G401.6 (cell line): ENCODE data around the gene LRP6.
"Not testable (repeated sequence)": the region's sequence is repeated elsewhere in the genome, so short reads cannot be mapped to it uniquely, and the experiment has no call there.

Source experiments
- FAIRE-seq: peaks from 2 replicates; lab custom pipeline; 2012; peaks lifted over from hg19 to GRCh38; lab: Jason Lieb, UNC

Gene LRP6

DNA sequence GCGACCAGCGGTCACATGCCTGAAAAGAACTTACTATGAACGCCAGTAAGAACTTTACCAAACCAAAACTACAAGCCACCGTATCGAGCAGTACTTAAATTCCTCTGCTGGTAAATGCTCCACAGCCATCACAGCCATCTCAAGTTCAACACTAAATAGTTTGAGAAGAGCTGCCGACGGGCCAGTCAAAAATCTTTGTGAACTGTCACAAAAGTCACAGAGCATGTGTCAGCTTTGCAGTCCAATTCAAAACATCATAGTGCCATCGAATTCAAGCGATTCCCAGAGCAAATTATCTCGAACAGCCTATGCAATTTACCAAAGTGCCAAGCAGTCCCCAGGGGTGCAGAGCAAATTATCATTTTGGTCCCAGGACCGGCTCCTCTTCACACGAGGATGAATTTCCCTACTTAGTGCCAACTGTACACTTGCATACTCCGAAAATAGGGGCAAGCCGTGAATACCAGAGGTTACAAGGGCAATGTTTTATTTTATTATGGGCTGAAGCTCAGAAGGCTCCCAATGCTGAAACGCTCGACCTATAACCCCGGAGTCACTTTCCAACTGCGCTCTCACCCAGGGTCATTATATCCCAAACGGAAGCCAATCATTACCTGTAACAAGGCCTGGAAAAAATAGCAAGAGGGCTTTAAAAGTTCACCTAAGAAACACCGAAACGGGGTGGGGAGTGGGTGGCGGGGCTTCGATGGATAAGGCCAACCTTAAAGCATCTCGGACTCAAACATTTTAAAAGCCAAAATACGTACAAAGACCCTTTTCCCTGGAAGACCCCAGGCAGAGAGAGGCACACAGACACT lies 1.1 kb downstream of the LRP6 start:
- FAIRE-seq: no peak

DNA sequence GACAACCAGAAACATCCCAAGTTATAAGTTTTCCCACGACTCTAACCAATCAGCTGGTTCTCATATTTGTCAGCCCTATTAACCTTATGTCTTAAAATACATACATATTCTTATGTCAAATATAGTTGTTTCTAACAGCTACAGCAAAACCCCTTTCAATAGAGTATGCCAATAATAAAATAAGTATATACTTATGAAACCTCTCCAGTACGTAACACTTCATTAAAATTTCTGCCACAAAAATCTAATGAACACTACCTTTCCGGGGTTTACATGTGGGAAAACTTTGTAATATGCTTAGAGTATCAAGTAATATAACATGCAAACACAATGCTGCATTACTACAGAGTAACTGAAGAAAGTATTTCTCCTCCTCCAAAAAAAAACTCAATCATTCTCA lies 1.8 kb downstream of the LRP6 start:
- FAIRE-seq: no peak

DNA sequence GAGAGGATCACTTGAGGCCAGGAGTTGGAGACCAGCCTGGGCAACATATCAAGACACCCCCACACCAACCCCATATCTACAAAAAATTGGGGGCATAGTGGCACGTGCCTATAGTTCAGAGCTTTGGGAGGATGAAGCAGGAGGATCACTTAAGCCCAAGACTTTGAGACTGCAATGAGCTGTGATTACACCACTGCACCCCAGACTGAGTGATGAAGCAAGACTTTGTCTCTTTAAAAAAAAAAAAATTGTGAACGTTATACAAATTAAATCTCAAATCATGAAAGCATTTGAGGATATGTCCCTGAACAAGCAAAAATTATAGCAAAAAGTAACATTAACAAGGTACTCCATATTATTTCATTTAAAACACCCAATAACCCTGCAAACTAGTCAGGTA lies 2.9 kb downstream of the LRP6 start:
- no peak for FAIRE-seq

DNA sequence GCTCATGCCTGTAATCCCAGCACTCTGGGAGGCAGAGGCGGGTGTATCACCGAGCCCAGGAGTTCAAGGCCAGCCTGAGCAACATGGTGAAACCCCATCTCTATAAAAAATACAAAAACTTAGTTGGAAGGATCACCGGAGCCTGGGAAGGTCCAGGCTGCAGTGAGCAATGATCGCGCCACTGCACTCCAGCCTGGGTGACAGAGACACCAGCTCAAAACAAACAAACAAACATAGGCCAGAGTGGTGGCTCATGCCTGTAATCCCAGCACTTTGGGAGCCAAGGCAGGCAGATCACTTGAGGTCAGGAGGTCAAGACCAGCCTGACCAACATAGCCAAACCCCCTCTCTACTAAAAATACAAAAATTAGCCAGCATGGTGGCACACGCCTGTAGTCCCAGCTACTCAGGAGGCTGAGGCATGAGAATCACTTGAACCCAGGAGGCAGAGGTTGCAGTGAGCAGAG lies 10.5 kb downstream of the LRP6 start:
- FAIRE-seq: not testable (repeated sequence)

DNA sequence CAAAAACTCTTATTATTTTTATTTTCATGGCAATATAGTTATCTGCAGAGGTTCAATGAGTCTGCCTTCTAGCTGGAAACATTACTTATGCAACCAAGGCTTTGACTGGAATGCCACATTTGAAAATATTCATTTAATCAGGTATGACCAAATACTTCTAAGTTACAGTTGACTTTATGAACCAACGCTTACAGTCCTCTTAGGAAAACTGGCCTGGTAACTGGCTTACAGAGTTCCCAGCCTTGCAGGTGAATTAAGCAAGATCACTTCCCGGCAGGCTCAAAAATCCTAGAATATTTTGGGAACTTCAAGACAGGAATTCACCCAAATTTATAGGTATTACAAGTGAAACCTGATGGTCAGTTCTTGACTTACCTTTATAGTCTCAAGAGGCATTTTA lies 12.3 kb downstream of the LRP6 start:
- FAIRE-seq: no peak

DNA sequence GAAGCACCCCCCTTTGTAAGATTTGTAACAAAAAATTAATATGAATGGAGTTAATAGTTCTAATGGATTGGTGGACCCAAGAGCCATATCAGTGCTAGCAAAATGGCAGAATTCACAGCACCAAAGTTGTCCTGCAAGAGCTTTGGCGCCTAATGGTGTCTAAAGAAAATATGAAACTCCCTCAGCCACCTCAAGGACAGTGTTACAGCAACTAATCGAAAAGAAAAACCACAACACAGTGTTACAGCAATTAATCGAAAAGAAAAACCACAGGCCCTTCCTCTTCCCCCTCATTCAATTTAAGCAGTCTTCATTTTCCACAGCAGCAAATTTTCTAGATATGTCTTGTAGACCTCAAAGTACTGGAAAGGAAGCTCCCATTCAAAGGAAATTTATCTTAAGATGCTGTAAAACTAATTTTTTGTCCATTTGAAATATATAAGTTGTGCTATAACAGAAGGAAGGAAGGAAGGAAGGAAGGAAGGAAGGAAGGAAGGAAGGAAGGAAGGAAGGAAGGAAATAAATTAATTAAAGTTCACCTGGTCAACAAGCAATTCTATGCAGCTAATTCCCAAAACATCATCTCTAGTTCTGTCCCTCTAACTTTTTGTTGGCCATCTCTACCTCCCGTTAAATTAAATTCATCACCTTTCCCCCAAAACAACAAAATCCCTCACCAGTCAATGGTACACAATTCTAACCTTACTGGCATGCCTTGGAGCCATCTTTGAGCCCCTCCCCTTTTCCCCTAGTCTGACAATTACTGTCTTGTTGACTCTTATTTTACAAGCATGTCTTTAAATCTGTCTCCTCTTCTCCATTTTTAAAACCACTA lies 17.4 kb downstream of the LRP6 start:
- FAIRE-seq: no peak

DNA sequence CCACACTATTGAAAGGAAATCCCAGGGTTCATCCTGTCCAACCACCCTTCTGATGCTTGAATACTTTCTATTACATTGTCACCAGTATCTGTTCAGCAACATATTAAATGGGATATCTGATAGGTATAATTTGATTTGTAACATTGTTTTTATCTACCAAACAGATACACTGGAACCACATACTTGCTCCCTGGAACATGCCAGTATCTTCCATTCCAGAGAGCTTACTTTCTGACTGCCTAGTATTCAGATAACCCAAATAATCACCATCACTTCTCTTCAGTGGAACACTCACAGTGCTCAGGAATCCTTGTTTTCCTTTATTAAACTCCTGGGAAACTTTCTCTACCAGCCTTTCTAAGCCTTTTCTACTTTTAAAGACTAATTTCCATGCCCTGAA lies 19.3 kb downstream of the LRP6 start:
- FAIRE-seq: no peak

DNA sequence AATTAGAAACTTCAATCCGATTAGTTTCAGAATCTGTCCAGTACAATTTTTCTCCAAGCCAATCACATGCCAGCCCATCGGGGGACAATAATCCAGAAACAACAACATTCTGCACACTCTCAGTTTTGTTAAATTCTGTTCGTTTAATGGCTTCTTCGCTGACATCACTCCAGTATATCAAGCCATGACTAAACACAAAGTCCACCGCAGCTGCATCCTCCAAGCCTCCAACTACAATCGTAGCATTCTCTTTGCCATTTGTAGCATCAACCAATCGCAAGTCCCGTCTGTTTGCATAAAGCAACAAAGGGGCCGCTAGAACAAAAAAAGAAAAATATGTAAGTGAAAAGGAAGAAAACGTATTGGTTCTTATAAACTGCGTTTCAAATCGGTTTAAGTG lies 22.5 kb downstream of the LRP6 start:
- no peak for FAIRE-seq

DNA sequence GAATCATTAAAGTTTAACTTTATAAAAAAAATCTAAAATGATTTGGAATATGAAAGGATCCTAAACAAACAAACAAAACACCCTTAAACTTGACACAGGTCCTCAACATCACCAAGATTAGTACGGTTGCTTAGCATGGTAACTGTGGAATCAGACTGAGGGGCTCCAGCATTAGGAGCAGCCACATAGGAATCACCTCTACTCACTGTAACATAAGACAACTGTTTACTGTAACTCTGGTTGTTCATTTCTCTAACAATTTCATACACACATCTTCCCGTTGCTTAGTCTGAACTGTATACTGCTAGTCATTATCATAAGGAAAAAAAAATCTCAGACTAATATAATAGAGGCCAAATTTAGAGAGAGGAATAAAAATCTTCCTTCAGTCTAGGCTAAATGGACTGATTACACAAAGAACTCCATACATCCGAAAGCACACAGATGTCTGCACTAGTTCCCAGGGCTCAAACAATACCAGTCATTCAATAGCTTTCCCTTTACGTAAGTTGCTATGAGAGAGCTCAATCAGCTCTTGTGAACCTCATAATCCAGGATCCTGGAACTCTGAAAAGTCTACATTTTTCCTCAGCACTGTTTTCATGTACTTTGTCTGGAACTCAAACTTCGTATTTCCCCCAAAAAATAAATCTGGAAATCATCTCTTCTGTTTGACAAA lies 26.0 kb downstream of the LRP6 start:
- FAIRE-seq: no peak

DNA sequence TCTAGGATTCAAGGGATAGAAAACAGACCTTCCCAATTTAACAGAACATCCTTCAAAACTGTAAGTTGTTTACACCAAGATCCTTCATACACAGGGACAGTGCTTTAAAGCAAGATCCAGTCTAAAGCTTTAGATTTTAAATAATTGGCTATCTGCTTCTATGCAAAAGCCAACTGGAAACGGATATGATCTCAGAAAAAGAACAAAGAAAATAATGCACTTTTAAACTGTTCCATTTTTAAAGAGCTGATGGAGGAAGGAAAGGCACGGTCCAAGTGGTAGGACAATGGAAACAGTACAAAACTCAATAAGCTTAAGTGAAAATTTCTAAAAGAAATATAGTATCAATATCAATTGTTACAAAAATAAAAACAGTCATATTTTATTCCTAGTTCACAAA lies 27.7 kb downstream of the LRP6 start:
- FAIRE-seq: no peak

DNA sequence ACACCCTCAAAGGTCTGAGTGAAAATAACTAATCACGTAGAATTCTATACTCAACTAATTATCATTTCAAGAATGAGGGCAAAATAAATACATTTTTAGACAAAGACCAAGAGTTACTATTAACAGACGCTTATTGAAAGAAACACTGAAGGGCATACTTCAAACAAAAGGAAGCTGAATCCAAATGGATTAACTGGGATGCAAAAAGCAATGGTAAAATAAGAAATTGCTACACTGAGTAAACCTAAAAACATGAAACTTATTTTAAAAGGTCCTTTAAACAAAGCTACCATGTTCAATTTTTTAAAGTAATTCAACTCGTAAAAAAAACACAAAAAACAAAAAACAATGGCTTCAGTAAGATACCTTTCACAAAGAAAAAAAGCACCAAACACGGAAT lies 28.2 kb downstream of the LRP6 start:
- FAIRE-seq: no peak

DNA sequence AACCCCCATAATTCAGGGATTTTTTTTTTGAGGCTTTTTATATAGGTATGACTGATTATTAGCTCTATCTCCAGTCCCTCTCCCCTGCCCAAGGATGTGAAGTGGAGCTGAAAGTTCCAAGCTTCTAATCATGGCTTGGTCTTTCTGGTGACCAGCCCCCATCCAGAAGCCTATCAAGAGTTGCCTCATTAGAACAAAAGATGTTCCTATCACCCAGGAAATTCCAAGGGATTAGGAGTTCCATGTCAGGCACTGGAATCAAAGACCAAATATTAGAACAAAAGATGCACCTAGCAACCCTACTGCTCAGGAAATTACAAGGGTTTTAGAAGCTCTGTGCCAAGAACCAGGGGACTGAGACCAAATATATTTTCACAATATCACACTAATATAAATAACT lies 29.9 kb downstream of the LRP6 start:
- no peak for FAIRE-seq

DNA sequence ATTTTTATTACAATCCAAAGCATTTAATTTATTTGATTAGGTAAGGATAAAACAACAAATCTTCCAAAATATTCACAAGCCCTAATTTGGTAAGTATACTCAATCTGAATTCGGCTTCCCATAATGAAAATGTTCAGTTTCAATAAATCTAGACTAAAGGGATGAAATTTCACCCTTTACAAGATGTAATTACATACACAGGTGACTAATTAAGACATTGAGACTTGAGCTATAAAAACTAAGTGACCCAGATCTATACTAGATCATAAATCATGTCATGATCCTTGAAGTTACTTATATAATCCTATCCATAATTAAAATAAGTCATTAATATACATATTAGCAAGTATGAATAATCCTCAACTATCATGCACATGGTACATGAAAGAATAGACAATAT lies 36.6 kb downstream of the LRP6 start:
- no peak for FAIRE-seq

DNA sequence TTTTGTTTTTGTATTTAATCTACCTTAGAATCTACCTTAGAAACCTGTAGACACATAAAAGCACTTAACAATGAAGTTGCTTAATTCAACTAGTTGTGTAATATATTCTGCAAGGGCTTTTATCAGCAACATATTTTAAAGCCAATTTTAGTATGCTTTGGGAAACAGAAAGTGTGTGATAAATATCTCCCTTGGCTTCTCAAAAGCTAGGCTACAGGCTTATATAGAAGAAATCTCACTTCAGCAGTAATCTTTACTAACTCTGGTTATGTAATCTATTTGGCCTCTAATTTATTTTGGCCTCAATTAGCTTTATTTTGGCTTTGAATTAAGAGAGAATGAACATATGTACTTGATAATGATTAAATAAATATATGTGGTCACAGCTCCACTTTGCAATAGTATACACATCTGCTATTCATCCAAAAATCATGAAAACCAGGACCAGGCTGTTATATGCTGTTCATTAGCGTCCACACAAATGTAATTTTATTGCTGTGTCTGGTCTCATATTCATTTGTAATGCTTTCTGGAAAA lies 37.2 kb downstream of the LRP6 start:
- no peak for FAIRE-seq

DNA sequence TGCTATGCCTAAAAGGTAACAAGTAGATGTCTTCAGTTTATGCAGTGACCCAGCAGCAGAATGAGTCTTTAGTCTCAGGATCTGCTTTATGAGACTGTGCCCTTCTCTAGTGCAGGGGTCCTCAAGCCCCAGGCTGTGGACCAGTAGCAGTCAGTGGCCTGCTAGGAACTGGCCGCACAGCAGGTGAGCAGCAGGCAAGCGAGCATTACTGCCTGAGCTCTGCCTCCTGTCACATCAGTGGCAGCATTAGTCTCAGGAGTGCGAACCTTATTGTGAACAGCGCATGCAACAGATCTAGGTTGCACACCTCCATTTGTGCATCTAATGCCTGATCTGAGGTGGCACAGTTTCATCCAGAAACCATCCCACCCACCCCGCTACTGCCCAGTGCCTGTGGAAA lies 38.4 kb downstream of the LRP6 start:
- FAIRE-seq: no peak

DNA sequence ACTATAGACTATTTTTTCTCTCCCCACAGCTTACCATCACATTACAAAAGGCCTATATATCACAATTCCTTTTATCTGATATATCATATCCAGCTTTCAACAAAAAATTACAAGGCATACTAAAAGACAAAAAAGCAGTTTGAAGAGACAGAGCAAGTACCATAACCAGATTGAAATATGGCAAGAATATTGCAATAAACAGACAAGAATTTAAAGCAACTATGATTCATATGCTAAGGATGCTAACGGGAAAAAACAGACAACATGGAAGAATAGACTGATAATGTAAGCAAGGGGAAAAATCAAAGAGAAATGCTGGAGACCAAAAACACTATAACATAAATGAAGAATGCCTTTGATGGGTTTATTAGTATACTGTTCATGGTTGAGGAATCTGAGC lies 40.7 kb downstream of the LRP6 start:
- FAIRE-seq: no peak

DNA sequence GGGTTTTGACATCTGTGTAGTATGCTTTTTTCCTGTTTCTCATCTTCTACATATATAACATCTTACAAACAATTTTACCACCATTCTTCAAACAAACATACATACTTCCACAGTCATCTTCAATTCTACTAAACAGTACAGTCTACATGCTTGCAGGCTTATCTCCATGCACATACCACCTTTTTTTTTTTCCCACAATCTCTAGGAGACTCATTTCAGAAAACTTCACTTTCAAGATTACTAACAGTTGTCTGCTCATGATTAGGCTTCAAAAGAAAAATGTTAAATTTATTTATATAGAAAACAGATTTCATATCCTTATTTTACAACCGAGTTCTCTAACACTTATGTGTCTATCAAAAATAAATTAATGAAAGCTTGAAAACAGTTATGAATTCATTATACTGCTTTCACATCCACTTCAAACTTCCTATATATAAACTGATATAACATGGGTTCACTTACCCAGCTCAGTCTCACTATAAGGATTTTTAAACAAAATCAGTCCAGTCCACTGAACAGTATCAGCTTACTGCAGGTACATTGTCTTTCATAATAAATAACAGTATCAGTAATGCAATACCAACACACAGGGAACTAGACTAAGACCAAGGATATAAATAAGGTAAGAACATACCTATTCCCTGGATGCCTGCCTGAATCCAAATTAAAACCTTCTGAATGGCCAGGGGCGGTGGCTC lies 42.5 kb downstream of the LRP6 start:
- FAIRE-seq: no peak

DNA sequence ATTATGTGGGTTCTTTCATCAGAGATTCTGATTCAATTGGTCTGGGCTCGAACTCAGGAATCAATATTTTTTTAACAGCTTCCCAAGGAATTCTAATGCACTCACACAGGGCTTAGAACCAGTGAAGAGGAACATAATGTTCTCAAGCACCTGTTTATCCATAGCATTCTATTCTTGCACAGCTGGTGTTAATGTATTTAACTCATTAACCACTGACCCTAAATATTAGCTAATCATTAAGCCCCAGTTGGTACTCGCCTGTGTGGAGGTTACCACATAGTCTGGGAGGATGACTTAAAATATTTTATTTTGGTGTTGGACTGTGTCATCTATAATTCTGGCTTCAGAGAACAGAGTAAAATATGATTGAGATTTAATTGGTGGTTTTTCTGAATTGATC lies 45.3 kb downstream of the LRP6 start:
- no peak for FAIRE-seq

DNA sequence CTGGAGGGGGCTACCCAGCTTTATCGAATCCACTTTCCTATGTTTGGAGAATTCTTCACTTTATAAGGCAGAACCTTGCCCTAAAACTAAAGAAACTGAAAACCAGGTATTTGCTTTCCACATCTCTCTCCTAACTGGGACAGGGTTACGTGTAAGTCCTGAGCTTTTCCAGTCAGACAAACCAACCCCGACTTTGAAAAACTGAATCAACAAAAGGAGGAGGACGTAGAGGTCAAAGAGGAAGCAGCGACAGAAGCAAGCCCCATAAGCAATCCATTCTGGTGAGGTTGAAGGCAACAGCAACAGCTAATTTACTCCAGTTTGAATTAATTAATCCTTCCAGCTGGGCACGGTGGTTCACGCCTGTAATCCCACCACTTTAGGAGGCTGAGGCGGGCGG lies 47.2 kb downstream of the LRP6 start:
- FAIRE-seq: no peak

DNA sequence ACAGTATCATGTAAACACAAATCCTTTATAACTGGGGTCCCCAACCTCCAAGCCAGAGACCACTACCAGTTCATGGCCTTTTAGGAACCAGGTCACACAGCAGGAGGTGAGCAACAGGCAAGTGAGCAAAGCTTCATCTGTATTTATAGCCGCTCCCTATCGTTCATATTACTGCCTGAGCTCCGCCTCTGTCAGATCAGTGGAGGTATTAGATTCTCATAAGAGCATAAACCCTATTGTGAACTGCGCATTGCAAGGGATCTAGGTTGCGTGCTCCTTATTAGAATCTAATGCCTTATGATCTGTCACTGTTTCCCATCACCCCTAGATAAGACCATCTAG lies 49.9 kb downstream of the LRP6 start:
- no peak for FAIRE-seq

DNA sequence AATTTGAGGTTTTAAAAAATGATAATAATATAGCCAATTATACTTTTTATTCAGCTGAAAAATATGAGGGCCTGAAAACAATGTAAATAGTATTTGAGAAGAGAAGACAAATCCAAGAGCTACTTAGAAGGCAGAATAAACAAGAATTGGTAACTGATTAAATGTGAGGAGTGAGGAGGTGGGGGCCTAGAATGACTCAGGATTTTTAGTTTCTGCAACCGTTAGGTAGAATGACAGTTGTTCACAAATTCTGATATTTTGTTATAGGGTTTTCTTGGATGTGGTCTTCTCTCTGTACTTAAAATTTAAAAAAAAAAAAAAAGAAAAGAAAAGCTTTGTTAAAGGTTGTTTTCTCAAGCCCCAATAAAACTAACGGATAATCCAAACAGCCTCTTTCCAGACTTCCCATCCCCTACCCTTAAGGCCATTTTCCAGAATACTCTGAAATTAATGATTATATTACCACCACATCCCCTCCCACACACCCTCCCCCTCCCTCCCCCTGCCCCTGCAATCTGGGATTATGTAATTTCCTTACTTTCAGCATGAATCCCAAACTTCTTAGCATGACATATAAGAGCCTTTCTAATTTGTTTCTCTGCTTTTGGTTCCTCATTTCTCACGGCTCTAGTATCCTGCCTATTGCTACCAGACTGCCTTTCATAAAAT lies 50.4 kb downstream of the LRP6 start:
- FAIRE-seq: no peak

DNA sequence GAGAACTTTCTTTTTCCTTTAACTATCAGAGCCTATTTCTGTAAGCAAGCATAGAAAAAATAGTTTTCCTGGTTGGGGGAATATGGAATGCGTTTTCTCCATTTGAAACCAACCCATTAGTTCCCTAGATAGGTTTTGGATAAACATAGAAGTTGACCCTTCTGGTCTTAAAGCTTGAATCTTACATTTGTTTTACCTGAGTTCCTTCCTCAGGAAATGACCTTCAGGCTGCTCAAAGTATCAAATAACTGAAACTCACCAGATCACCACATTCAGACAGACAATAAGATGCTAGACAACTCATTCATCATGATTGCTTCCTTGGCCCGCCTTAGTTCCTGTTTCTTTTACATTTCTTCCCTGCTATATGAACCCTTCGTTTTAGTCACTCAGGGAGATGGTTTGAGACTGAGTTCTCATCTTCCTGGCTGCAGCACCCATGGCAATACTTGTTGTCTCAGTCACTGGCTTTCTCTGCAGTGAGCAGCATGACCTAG lies 52.2 kb downstream of the LRP6 start:
- FAIRE-seq: no peak
